H9 (cell line): Measurements from ENCODE around the gene COL23A1. TPM values are rescaled to one million over a fixed set of nuclear protein-coding genes. Genes with fewer than 3 reads are reported as not detected.

ENCODE experiments used
- DNase-seq: peaks from one replicate; pipeline ENCODE4 v3.0.0-alpha.2; 2017
- H2AFZ ChIP-seq: one replicate; pipeline ENCODE4 v1.6.1; 2013; ENCODE audit warnings: mild to moderate bottlenecking, low read length, control low read depth, moderate library complexity
- H2AK5ac ChIP-seq: 2 replicates; pipeline ENCODE4 v1.6.1; 2013; ENCODE audit warnings: low read length, control low read depth, mixed read lengths; ENCODE audit not compliant: insufficient read length
- H2BK120ac ChIP-seq: one replicate; pipeline ENCODE4 v1.6.1; 2013; ENCODE audit warnings: low read depth, mild to moderate bottlenecking, low read length, control low read depth, inconsistent platforms; ENCODE audit not compliant: poor library complexity, severe bottlenecking
- H2BK12ac ChIP-seq: 2 replicates; pipeline ENCODE4 v1.6.1; 2013; ENCODE audit warnings: low read length, control low read depth, mixed read lengths, low read depth; ENCODE audit not compliant: insufficient read length
- H2BK15ac ChIP-seq: 2 replicates; pipeline ENCODE4 v1.6.1; 2013; ENCODE audit warnings: low read depth, low read length, control low read depth
- H2BK20ac ChIP-seq: one replicate; pipeline ENCODE4 v1.6.1; 2013; ENCODE audit warnings: low read depth, mild to moderate bottlenecking, low read length, control low read depth, inconsistent platforms; ENCODE audit not compliant: poor library complexity, severe bottlenecking
- H2BK5ac ChIP-seq: 2 replicates; pipeline ENCODE4 v1.6.1; 2013; ENCODE audit warnings: low read length, control low read depth, mixed read lengths; ENCODE audit not compliant: insufficient read length
- H3K14ac ChIP-seq: 2 replicates; pipeline ENCODE4 v1.6.1; 2013; ENCODE audit warnings: low read length, control low read depth; ENCODE audit not compliant: insufficient read depth
- H3K18ac ChIP-seq: 2 replicates; pipeline ENCODE4 v1.6.1; 2013; ENCODE audit warnings: low read depth, mild to moderate bottlenecking, mixed read lengths, low read length, control low read depth; ENCODE audit not compliant: insufficient read length
- H3K23ac ChIP-seq: 2 replicates; pipeline ENCODE4 v1.6.1; 2013; ENCODE audit warnings: low read length, control low read depth, mixed read lengths, low read depth; ENCODE audit not compliant: insufficient read length
- H3K23me2 ChIP-seq: 2 replicates; pipeline ENCODE4 v1.6.1; 2013; ENCODE audit warnings: low read depth, mild to moderate bottlenecking, mixed read lengths, low read length, control low read depth; ENCODE audit not compliant: insufficient read length, poor library complexity, severe bottlenecking
- H3K27ac ChIP-seq: 2 replicates; pipeline ENCODE4 v1.5.1; 2013; ENCODE audit warnings: low read length, control low read depth, mixed read lengths, low read depth; ENCODE audit not compliant: insufficient read length
- H3K27me3 ChIP-seq: 2 replicates; pipeline ENCODE4 v1.6.1; 2013; ENCODE audit warnings: low read length, control low read depth, inconsistent platforms; ENCODE audit not compliant: insufficient read depth
- H3K4ac ChIP-seq: 2 replicates; pipeline ENCODE4 v1.6.1; 2013; ENCODE audit warnings: low read depth, mild to moderate bottlenecking, control low read depth, inconsistent platforms, low read length, moderate library complexity
- H3K4me1 ChIP-seq: 2 replicates; pipeline ENCODE4 v1.6.1; 2013; ENCODE audit warnings: low read length, control low read depth, inconsistent platforms; ENCODE audit not compliant: insufficient read depth
- H3K4me2 ChIP-seq: 2 replicates; pipeline ENCODE4 v1.6.1; 2013; ENCODE audit warnings: low read length, control low read depth, mixed read lengths; ENCODE audit not compliant: insufficient read length, insufficient read depth
- H3K56ac ChIP-seq: 2 replicates; pipeline ENCODE4 v1.6.1; 2013; ENCODE audit warnings: low read depth, mild to moderate bottlenecking, mixed read lengths, low read length, control low read depth; ENCODE audit not compliant: insufficient read length
- H3K79me1 ChIP-seq: 2 replicates; pipeline ENCODE4 v1.6.1; 2013; ENCODE audit warnings: low read depth, mild to moderate bottlenecking, moderate library complexity, low read length, control low read depth, inconsistent platforms; ENCODE audit not compliant: insufficient read depth, poor library complexity, severe bottlenecking
- H3K79me2 ChIP-seq: 2 replicates; pipeline ENCODE4 v1.6.1; 2013; ENCODE audit warnings: low read length, control low read depth, inconsistent platforms; ENCODE audit not compliant: insufficient read depth
- H3K9ac ChIP-seq: 2 replicates; pipeline ENCODE4 v1.6.1; 2013; ENCODE audit warnings: low read length, control low read depth, mixed read lengths; ENCODE audit not compliant: insufficient read length; ENCODE audit errors: extremely low read depth
- H3K9me3 ChIP-seq: one replicate; pipeline ENCODE4 v1.6.1; 2013; ENCODE audit warnings: low read depth, low read length, inconsistent platforms; ENCODE audit not compliant: control insufficient read depth
- H3T11ph ChIP-seq: one replicate; pipeline ENCODE4 v1.6.1; 2013; ENCODE audit warnings: mild to moderate bottlenecking, low read length, control low read depth, inconsistent platforms
- H4K20me1 ChIP-seq: one replicate; pipeline ENCODE4 v1.6.1; 2013; ENCODE audit not compliant: control insufficient read depth, insufficient read length, insufficient read depth
- H4K5ac ChIP-seq: 2 replicates; pipeline ENCODE4 v1.6.1; 2013; ENCODE audit warnings: low read depth, mild to moderate bottlenecking, mixed read lengths, low read length, control low read depth; ENCODE audit not compliant: insufficient read length
- H4K8ac ChIP-seq: replicated peaks from 2 replicates; pipeline ENCODE4 v1.6.1; 2013; ENCODE audit warnings: low read length, control low read depth, mixed read lengths, low read depth; ENCODE audit not compliant: insufficient read length
- H4K91ac ChIP-seq: 2 replicates; pipeline ENCODE4 v1.6.1; 2013; ENCODE audit warnings: low read depth, mild to moderate bottlenecking, moderate library complexity, mixed read lengths, low read length, control low read depth; ENCODE audit not compliant: insufficient read length
- H3K27ac Mint-ChIP-seq, 3 experiments: 2 replicates in 2 of 3; 3 replicates in 1 of 3; pipeline ENCODE4 v1.8.0; 2020 to 2021; ENCODE audit warnings: mixed read lengths in 3 of 3, mild to moderate bottlenecking in 1 of 3, moderate library complexity in 1 of 3
- H3K27me3 Mint-ChIP-seq: 2 replicates; pipeline ENCODE4 v1.8.0; 2021; ENCODE audit warnings: low read depth, mild to moderate bottlenecking, moderate library complexity, mixed read lengths
- H3K36me3 Mint-ChIP-seq, 3 experiments: 2 replicates in 2 of 3; 3 replicates in 1 of 3; pipeline ENCODE4 v1.8.0; 2020 to 2021; ENCODE audit warnings: low read depth in 3 of 3, mixed read lengths in 3 of 3; ENCODE audit not compliant: insufficient read depth in 1 of 3
- H3K4me1 Mint-ChIP-seq, 2 experiments: 2 replicates each; pipeline ENCODE4 v1.8.0; 2020; ENCODE audit warnings: mixed read lengths in 2 of 2
- H3K4me3 Mint-ChIP-seq, 2 experiments: 2 replicates in 1 of 2; 3 replicates in 1 of 2; pipeline ENCODE4 v1.8.0; 2020 to 2021; ENCODE audit warnings: mild to moderate bottlenecking in 2 of 2, mixed read lengths in 2 of 2, moderate library complexity in 1 of 2
- H3K9me3 Mint-ChIP-seq, 2 experiments: 2 replicates in 1 of 2; 3 replicates in 1 of 2; pipeline ENCODE4 v1.8.0; 2020; ENCODE audit warnings: mild to moderate bottlenecking in 2 of 2, mixed read lengths in 2 of 2, moderate library complexity in 1 of 2
- WGBS: extraction: QIAGEN DNeasy Blood & Tissue Kit; methylation state at CpG from one replicate; pipeline ENCODE4 v1.1.7; 2013; ENCODE audit warnings: missing lambda C conversion rate, low lambda C conversion rate, mixed read lengths; ENCODE audit not compliant: insufficient read length; ENCODE audit errors: extremely low coverage; 5-methylcytosine and 5-hydroxymethylcytosine counted together
- total RNA-seq: library from RNA; stranded (reverse); gene quantifications from 2 replicates; pipeline ENCODE4 v1.2.1, GENCODE V29; 2021
- TF ChIP-seq, protein P1 (sequence below): fragments of 200-600 bp; sonication (generic); conservative IDR thresholded peaks from 3 replicates; pipeline ENCODE4 v1.8.0; 2021; ENCODE audit warnings: antibody characterized with exemption, mild to moderate bottlenecking

COL23A1 gene
- total RNA-seq, 1 experiment from 2014 or later = 2.6 TPM

GRCh38 chr5:178427576-178428197 is 162.5 kb downstream of the COL23A1 start:
- H2BK12ac ChIP-seq = no peak overlapping the region
- H3K79me1 ChIP-seq = no peaks in the 10 kb centered on the region
- H3K23ac ChIP-seq = no peak overlapping the region
- no CpG with 5 or more reads among the region's 4 CpGs for WGBS
- no peak overlapping the region for H2AK5ac ChIP-seq
- no peak overlapping the region for H3T11ph ChIP-seq
- no peak overlapping the region for H4K5ac ChIP-seq
- H3K27ac ChIP-seq = no peak overlapping the region
- no peak overlapping the region for H2BK15ac ChIP-seq
- no peak overlapping the region for H3K56ac ChIP-seq
- Mint-ChIP-seq H3K36me3 (peaks cover 0 to 5% (median 0%) of the 10 kb centered on the region in 3 experiments; a peak in 4 of 7 replicates), H3K9me3 (peaks cover 2 to 6% of the 10 kb centered on the region in 2 experiments; a peak in 3 of 5 replicates), H3K27ac (no peak overlapping the region; a peak in 1 of 7 replicates), H3K4me3 (no peak overlapping the region), H3K27me3 (no peaks in the 10 kb centered on the region; the same call in 1 of the 2 replicates), H3K4me1 (peaks cover 24 to 40% of the 10 kb centered on the region in 2 experiments)
- H3K4ac ChIP-seq = no peak overlapping the region
- no peak overlapping the region for H3K18ac ChIP-seq
- no peaks in the 10 kb centered on the region for H3K9me3 ChIP-seq
- H3K14ac ChIP-seq = no peak overlapping the region
- H3K79me2 ChIP-seq = no peaks in the 10 kb centered on the region
- TF ChIP-seq, protein P1, sequence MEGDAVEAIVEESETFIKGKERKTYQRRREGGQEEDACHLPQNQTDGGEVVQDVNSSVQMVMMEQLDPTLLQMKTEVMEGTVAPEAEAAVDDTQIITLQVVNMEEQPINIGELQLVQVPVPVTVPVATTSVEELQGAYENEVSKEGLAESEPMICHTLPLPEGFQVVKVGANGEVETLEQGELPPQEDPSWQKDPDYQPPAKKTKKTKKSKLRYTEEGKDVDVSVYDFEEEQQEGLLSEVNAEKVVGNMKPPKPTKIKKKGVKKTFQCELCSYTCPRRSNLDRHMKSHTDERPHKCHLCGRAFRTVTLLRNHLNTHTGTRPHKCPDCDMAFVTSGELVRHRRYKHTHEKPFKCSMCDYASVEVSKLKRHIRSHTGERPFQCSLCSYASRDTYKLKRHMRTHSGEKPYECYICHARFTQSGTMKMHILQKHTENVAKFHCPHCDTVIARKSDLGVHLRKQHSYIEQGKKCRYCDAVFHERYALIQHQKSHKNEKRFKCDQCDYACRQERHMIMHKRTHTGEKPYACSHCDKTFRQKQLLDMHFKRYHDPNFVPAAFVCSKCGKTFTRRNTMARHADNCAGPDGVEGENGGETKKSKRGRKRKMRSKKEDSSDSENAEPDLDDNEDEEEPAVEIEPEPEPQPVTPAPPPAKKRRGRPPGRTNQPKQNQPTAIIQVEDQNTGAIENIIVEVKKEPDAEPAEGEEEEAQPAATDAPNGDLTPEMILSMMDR = no peak
- H3K4me2 ChIP-seq = no peak overlapping the region
- H4K8ac ChIP-seq = no peak overlapping the region
- DNase-seq = no peak
- no peak overlapping the region for H2BK120ac ChIP-seq
- no peaks in the 10 kb centered on the region for H4K20me1 ChIP-seq
- no peak overlapping the region for H2BK20ac ChIP-seq
- no peak overlapping the region for H3K9ac ChIP-seq
- H3K4me1 ChIP-seq = no peaks in the 10 kb centered on the region; the same call in 1 of the 2 replicates
- no peak overlapping the region for H4K91ac ChIP-seq
- H3K23me2 ChIP-seq = no peaks in the 10 kb centered on the region
- H2BK5ac ChIP-seq = no peak overlapping the region
- H2AFZ ChIP-seq = no peak overlapping the region
- no peaks in the 10 kb centered on the region for H3K27me3 ChIP-seq
